ENCODE measurements around the gene CDK5RAP2. TPM values are rescaled to one million over a fixed set of nuclear protein-coding genes. Genes with fewer than 3 reads are reported as not detected.

CDK5RAP2 gene
- total RNA-seq, 1 donor from 2014 or later, result 33.6 TPM

DNA sequence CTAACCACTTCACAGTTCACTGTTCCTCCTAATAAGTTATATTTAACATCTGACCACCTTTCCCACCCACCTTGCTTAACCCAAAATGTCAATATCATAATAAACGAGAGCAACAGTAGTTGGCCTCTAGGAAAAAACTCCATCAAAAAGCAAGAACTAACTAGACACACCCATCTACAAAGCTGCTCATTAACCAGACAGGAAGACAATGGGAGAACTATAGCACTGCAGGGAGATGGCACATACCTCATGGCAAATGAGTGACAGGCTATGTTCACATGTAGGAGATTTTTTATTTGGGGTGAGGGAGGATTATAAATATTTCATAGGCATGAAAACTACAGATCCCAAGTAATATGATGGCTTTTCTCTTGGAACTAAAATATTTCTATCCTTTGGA lies 23.6 kb upstream of the CDK5RAP2 start:
- no peak for DNase-seq (ENCODE audit: low spot score in 2 of 2)
- Histone ChIP-seq H3K27me3 (no peaks in the 10 kb centered on the region), H3K9me3 (no peaks in the 10 kb centered on the region), H3K4me1 (no peaks in the 10 kb centered on the region), H3K27ac (no peak overlapping the region), H3K4me3 (no peak overlapping the region), H3K36me3 (peaks cover 0 to 22% of the 10 kb centered on the region in 2 donors)
- intact Hi-C loops (cut with DNase I), result no loop called here
- TF ChIP-seq, protein P1, sequence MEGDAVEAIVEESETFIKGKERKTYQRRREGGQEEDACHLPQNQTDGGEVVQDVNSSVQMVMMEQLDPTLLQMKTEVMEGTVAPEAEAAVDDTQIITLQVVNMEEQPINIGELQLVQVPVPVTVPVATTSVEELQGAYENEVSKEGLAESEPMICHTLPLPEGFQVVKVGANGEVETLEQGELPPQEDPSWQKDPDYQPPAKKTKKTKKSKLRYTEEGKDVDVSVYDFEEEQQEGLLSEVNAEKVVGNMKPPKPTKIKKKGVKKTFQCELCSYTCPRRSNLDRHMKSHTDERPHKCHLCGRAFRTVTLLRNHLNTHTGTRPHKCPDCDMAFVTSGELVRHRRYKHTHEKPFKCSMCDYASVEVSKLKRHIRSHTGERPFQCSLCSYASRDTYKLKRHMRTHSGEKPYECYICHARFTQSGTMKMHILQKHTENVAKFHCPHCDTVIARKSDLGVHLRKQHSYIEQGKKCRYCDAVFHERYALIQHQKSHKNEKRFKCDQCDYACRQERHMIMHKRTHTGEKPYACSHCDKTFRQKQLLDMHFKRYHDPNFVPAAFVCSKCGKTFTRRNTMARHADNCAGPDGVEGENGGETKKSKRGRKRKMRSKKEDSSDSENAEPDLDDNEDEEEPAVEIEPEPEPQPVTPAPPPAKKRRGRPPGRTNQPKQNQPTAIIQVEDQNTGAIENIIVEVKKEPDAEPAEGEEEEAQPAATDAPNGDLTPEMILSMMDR (IDR thresholded peaks at IDR 0.05), result no peak

DNA sequence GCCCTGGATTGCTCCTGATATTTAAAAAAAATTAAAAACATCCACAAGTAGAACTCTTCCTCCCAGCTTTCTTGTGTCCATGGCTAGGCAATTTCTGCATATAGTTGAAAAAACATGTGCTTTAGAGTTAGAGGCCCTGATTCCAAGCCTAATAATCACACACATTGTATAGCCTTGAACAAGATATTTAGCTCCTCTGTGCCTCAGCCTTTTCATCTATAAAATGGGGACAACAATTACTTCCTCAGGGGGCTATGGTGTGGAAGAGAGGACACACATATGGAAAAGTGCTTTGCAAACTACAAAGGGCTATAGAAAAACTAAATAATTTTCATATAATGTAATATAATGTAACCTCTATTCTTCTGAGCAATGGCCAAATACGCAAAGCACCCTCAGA lies 23.0 kb upstream of the CDK5RAP2 start:
- TF ChIP-seq, protein P1 (IDR thresholded peaks at IDR 0.05), result no peak
- intact Hi-C loops (cut with DNase I), result no loop called here
- no peaks in the 10 kb centered on the region for H3K9me3 ChIP-seq
- no peaks in the 10 kb centered on the region for H3K4me1 ChIP-seq
- no peak overlapping the region for H3K4me3 ChIP-seq
- no peak overlapping the region for H3K27ac ChIP-seq
- peaks cover 0 to 22% of the 10 kb centered on the region in 2 donors for H3K36me3 ChIP-seq
- H3K27me3 ChIP-seq, result no peaks in the 10 kb centered on the region
- DNase-seq (ENCODE audit: low spot score in 2 of 2), result no peak

DNA sequence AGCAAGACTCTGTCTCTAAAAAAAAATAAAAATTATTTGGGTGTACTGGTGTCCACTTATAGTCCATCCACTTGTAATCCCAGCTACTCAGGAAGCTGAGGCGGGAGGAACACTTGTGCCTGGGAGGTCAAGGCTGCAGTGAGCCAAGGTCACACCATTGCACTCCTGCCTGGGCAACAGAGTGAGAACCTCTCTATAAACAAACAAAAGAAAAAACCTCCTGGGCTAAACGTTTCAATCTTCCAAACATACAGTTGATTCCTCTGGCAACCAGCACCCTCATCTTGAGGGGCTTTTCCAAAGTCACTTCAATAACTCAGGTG lies 13.9 kb upstream of the CDK5RAP2 start:
- intact Hi-C loops (cut with DNase I), result no loop called here
- no peak for DNase-seq (ENCODE audit: low spot score in 2 of 2)
- no peak overlapping the region for H3K27ac ChIP-seq

DNA sequence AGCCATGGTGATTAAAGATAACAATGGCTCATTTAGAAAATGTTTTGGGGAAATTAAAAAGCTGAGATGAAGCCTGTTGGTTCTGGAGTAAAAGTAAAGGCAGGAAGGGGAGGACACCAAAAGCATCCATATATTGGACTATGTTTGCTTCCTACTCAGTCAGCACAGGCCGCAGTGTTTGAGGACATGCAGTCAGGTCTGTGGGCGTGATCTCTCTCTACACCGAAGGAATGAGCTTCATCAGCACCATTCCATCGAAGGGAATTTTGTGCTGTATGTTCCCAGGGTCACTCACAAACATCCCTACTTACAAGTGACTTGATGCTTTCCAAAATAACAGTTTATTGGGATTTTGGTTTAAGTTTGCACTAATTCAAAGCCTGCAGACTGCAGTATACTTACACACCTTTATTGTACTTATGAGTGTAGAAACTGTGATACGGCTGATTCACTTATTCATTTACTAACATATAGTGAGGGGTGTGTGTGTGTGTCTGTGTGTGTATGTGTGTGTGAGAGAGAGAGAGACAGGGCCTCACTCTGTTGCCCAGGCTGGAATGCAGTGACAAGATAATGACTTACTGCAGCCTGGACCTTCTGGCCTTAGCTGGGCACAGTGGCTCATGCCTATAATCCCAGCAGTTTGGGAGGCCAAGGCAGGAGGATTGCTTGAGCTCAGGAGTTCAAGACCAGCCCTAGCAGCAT lies 13.4 kb upstream of the CDK5RAP2 start:
- no peak overlapping the region for H3K27ac ChIP-seq
- no peaks in the 10 kb centered on the region for H3K27me3 ChIP-seq
- peaks cover 0 to 5% of the 10 kb centered on the region in 2 donors for H3K9me3 ChIP-seq
- no peak for DNase-seq (ENCODE audit: low spot score in 2 of 2)
- no peak overlapping the region for H3K4me3 ChIP-seq
- intact Hi-C loops (cut with DNase I), result no loop called here
- H3K36me3 ChIP-seq, result no peaks in the 10 kb centered on the region
- TF ChIP-seq, protein P1 (IDR thresholded peaks at IDR 0.05), result no peak
- H3K4me1 ChIP-seq, result no peaks in the 10 kb centered on the region

More for the DNA sequence above, 13.9 kb upstream of the CDK5RAP2 start:
- TF ChIP-seq, protein P1 (IDR thresholded peaks at IDR 0.05), result no peak
- no peaks in the 10 kb centered on the region for H3K36me3 ChIP-seq
- H3K4me1 ChIP-seq, result no peaks in the 10 kb centered on the region
- H3K27me3 ChIP-seq, result no peaks in the 10 kb centered on the region
- no peak overlapping the region for H3K4me3 ChIP-seq
- H3K9me3 ChIP-seq, result peaks cover 0 to 5% of the 10 kb centered on the region in 2 donors

DNA sequence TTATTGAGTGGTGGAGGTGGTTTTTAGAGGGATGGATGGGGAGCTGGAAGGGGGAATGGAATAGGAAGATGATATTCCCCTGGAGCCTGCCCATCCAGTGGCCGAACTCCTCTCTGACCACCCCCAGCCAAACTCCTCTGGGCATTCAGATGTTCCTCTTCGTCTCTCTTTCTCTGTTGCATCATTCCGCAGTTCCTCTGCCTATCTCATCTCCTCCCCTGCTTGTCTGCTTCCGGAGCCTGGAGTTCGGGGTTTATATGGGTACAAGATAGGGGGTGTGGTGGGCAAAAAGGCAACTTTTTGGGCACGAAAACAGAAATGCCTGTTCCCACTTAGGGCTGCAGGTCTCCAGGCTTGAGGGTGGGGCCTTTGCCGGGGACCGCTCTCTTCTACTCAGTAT lies 12.2 kb upstream of the CDK5RAP2 start:
- no peak for DNase-seq (ENCODE audit: low spot score in 2 of 2)
- Histone ChIP-seq H3K4me3 (no peak overlapping the region), H3K9me3 (peaks cover 0 to 5% of the 10 kb centered on the region in 2 donors), H3K4me1 (no peaks in the 10 kb centered on the region), H3K27ac (no peak overlapping the region), H3K36me3 (no peaks in the 10 kb centered on the region), H3K27me3 (no peaks in the 10 kb centered on the region)
- TF ChIP-seq, protein P1 (IDR thresholded peaks at IDR 0.05), result no peak
- intact Hi-C loops (cut with DNase I), result no loop called here

DNA sequence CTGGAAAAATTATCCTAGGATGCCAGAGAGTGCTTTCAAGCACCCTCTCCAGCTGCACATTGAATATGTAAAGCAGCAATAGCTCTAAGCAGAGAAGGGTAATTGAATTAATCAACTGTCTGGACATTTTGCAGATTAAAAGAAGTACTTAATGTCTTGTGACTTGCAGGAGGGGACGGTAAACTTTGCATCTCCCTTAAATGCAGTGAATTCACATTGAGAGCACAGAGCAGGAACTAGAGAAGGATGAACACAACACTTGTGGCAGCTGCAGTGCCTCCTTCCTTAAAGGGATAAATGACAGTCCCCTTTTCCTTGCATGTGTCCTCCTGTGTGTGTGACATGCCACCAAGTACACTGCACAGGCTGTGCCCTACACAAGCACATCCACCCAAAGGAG lies 7.4 kb upstream of the CDK5RAP2 start:
- peaks cover 0 to 5% of the 10 kb centered on the region in 2 donors for H3K9me3 ChIP-seq
- H3K27me3 ChIP-seq, result no peaks in the 10 kb centered on the region
- H3K27ac ChIP-seq, result no peak overlapping the region
- H3K36me3 ChIP-seq, result no peaks in the 10 kb centered on the region
- H3K4me3 ChIP-seq, result no peak overlapping the region
- TF ChIP-seq, protein P1 (IDR thresholded peaks at IDR 0.05), result no peak
- intact Hi-C loops (cut with DNase I), result no loop called here
- DNase-seq (ENCODE audit: low spot score in 2 of 2), result no peak
- no peaks in the 10 kb centered on the region for H3K4me1 ChIP-seq

Measured in ascending aorta (tissue), 2 donors.